ENCODE data around the gene YEATS2.

The YEATS2 gene

GRCh38 chr3:183799461-183799860 lies 101.9 kb downstream of the YEATS2 start:
- Mint-ChIP-seq H3K36me3 (ENCODE audit: low read depth) (peaks cover 88% of the 10 kb centered on the region), H3K4me3 (no peak overlapping the region), H3K4me1 (ENCODE audit: low read depth) (no peaks in the 10 kb centered on the region), H3K27ac (no peak overlapping the region), H3K9me3 (no peaks in the 10 kb centered on the region), H3K27me3 (no peaks in the 10 kb centered on the region)
- intact Hi-C loops (cut with micrococcal nuclease), result no loop called here

DNA sequence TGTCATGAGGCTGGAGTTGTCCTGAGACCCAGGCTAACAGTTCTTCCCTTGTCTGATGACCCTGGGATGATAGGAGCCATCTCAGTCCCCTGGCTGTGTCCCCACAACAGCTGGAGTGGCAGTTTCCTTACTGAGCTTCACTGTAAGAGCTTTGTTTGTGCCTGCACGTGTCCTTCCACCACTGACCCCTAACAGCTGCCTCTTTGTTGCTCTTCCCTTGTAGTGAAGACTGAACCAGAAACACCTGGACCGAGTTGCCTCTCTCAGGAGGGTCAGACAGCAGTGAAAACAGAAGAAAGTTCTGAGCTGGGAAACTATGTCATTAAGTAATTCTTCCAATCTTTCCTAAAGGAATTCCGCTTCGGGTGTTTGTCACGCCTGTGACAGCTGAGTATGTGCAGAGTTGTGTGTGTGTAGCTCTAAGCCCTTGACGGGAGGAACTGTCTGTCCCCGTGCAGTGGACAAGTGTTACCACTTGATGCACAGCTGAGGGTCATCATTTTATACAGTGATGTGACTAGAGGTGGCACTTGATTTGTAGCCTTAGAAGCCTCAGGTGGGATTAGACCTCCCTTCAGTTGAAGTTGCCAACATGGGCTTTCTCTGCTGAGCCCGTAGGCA lies 102.8 kb downstream of the YEATS2 start:
- Mint-ChIP-seq H3K27me3 (no peaks in the 10 kb centered on the region), H3K36me3 (ENCODE audit: low read depth) (peaks cover 92% of the 10 kb centered on the region), H3K4me3 (no peak overlapping the region), H3K9me3 (no peaks in the 10 kb centered on the region), H3K27ac (no peak overlapping the region), H3K4me1 (ENCODE audit: low read depth) (no peaks in the 10 kb centered on the region)
- intact Hi-C loops (cut with micrococcal nuclease), result no loop called here

GRCh38 chr3:183801601-183802000 lies 104.0 kb downstream of the YEATS2 start:
- intact Hi-C loops (cut with micrococcal nuclease), result no loop called here
- H3K27me3 Mint-ChIP-seq, result no peaks in the 10 kb centered on the region
- H3K4me3 Mint-ChIP-seq, result no peak overlapping the region
- peaks cover 2% of the 10 kb centered on the region for H3K4me1 Mint-ChIP-seq (ENCODE audit: low read depth)
- peaks cover 98% of the 10 kb centered on the region for H3K36me3 Mint-ChIP-seq (ENCODE audit: low read depth)
- no peaks in the 10 kb centered on the region for H3K9me3 Mint-ChIP-seq
- no peak overlapping the region for H3K27ac Mint-ChIP-seq

GRCh38 chr3:183802989-183803388 lies 105.4 kb downstream of the YEATS2 start:
- peaks cover 5% of the 10 kb centered on the region for H3K4me1 Mint-ChIP-seq (ENCODE audit: low read depth)
- intact Hi-C loops (cut with micrococcal nuclease), result no loop called here
- H3K4me3 Mint-ChIP-seq, result no peak overlapping the region
- H3K27me3 Mint-ChIP-seq, result no peaks in the 10 kb centered on the region
- no peak overlapping the region for H3K27ac Mint-ChIP-seq
- H3K36me3 Mint-ChIP-seq (ENCODE audit: low read depth), result peaks cover 100% of the 10 kb centered on the region
- no peaks in the 10 kb centered on the region for H3K9me3 Mint-ChIP-seq

GRCh38 chr3:183807209-183807728 lies 109.7 kb downstream of the YEATS2 start:
- intact Hi-C loops (cut with micrococcal nuclease), result no loop called here
- no peaks in the 10 kb centered on the region for H3K27me3 Mint-ChIP-seq
- H3K4me1 Mint-ChIP-seq (ENCODE audit: low read depth), result peaks cover 5% of the 10 kb centered on the region
- H3K36me3 Mint-ChIP-seq (ENCODE audit: low read depth), result peaks cover 100% of the 10 kb centered on the region
- H3K27ac Mint-ChIP-seq, result no peak overlapping the region
- H3K9me3 Mint-ChIP-seq, result no peaks in the 10 kb centered on the region
- H3K4me3 Mint-ChIP-seq, result no peak overlapping the region

DNA sequence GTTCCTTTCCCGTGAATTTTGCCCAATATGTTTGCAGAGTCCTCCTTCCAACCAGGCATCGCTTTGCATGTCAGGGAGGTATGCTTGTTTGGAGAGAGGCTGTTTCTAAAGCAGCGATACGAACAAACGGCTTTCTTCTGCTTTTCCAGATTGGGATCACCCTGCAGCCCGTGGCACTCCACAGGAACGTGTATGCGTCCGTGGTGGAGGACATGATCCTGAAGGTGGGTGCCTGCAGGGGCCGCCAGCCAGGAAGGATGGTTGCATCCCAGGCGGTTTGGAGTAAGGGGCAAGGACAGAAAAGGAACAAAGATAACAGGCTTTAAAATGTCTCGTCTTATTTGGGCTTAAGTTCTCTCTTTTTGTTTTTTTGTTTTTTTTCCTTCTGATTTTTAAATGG lies 110.3 kb downstream of the YEATS2 start:
- Mint-ChIP-seq H3K4me3 (no peak overlapping the region), H3K27ac (no peak overlapping the region), H3K27me3 (no peaks in the 10 kb centered on the region), H3K4me1 (ENCODE audit: low read depth) (peaks cover 5% of the 10 kb centered on the region), H3K9me3 (no peaks in the 10 kb centered on the region), H3K36me3 (ENCODE audit: low read depth) (peaks cover 100% of the 10 kb centered on the region)
- intact Hi-C loops (cut with micrococcal nuclease), result no loop called here

DNA sequence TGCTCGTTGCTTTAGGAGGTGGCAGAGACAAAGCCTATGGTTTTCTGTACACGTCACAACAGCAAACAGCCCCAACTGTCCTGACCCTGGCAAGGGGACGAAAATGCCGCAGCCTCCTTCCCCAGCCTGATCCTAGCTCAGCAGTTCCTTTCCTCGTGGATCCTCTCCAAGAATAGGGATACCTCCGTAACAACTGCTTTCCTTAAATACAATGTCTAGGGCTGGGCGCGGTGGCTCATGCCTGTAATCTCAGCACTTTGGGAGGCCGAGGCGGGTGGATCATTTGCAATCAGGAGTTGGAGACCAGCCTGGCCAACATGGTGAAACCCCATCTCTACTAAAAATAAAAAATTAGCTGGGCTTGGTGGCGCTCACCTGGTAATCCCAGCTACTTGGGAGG lies 110.8 kb downstream of the YEATS2 start:
- Mint-ChIP-seq H3K36me3 (ENCODE audit: low read depth) (peaks cover 100% of the 10 kb centered on the region), H3K4me1 (ENCODE audit: low read depth) (peaks cover 5% of the 10 kb centered on the region), H3K4me3 (no peak overlapping the region), H3K27me3 (no peaks in the 10 kb centered on the region), H3K27ac (no peak overlapping the region), H3K9me3 (no peaks in the 10 kb centered on the region)
- intact Hi-C loops (cut with micrococcal nuclease), result no loop called here

- Mint-ChIP-seq H3K9me3 (no peaks in the 10 kb centered on the region), H3K4me3 (no peak overlapping the region), H3K4me1 (ENCODE audit: low read depth) (peaks cover 5% of the 10 kb centered on the region), H3K27me3 (no peaks in the 10 kb centered on the region), H3K36me3 (ENCODE audit: low read depth) (peaks cover 95% of the 10 kb centered on the region), H3K27ac (no peak overlapping the region)
- intact Hi-C loops (cut with micrococcal nuclease), result no loop called here
Measured at GRCh38 chr3:183809270-183809669, 111.7 kb downstream of the YEATS2 start.

GRCh38 chr3:183810643-183811594 lies 113.3 kb downstream of the YEATS2 start:
- H3K27ac Mint-ChIP-seq, result no peak overlapping the region

DNA sequence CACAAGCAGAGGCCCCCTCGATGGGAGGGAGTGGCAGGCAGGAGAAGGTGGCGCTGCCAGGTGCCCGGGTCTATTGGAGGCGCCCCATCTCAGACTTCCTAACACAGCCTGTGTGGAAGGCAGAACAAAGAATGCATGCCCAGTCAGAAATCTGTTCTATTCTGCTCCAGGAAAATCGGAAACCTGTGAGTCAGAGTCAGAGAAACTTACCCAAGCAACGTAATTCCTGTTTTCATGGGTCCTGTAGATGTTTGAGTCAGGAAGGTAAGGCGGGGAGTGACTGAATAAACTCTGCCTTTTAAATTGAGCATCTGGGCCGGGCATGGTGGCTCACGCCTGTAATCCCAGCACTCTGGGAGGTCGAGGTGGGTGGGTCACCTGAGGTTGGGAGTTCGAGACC lies 114.0 kb downstream of the YEATS2 start:
- peaks cover 95% of the 10 kb centered on the region for H3K36me3 Mint-ChIP-seq (ENCODE audit: low read depth)
- H3K27me3 Mint-ChIP-seq, result no peaks in the 10 kb centered on the region
- intact Hi-C loops (cut with micrococcal nuclease), result no loop called here
- H3K4me1 Mint-ChIP-seq (ENCODE audit: low read depth), result peaks cover 3% of the 10 kb centered on the region
- no peaks in the 10 kb centered on the region for H3K9me3 Mint-ChIP-seq
- no peak overlapping the region for H3K4me3 Mint-ChIP-seq
- no peak overlapping the region for H3K27ac Mint-ChIP-seq

More at GRCh38 chr3:183810643-183811594, 113.3 kb downstream of the YEATS2 start:
- intact Hi-C loops (cut with micrococcal nuclease), result no loop called here
- Mint-ChIP-seq H3K4me3 (no peak overlapping the region), H3K4me1 (ENCODE audit: low read depth) (peaks cover 5% of the 10 kb centered on the region), H3K27me3 (no peaks in the 10 kb centered on the region), H3K9me3 (no peaks in the 10 kb centered on the region), H3K36me3 (ENCODE audit: low read depth) (peaks cover 95% of the 10 kb centered on the region)

GRCh38 chr3:183812761-183813445 lies 115.3 kb downstream of the YEATS2 start:
- intact Hi-C loops (cut with micrococcal nuclease), result no loop called here
- Mint-ChIP-seq H3K27me3 (no peaks in the 10 kb centered on the region), H3K9me3 (no peaks in the 10 kb centered on the region), H3K4me3 (no peak overlapping the region), H3K4me1 (ENCODE audit: low read depth) (no peaks in the 10 kb centered on the region), H3K36me3 (ENCODE audit: low read depth) (peaks cover 95% of the 10 kb centered on the region), H3K27ac (no peak overlapping the region)

GRCh38 chr3:183814240-183814639 lies 116.6 kb downstream of the YEATS2 start:
- Mint-ChIP-seq H3K9me3 (no peaks in the 10 kb centered on the region), H3K4me1 (ENCODE audit: low read depth) (no peaks in the 10 kb centered on the region), H3K27me3 (no peaks in the 10 kb centered on the region), H3K4me3 (no peak overlapping the region), H3K36me3 (ENCODE audit: low read depth) (peaks cover 95% of the 10 kb centered on the region), H3K27ac (no peak overlapping the region)
- intact Hi-C loops (cut with micrococcal nuclease), result no loop called here

DNA sequence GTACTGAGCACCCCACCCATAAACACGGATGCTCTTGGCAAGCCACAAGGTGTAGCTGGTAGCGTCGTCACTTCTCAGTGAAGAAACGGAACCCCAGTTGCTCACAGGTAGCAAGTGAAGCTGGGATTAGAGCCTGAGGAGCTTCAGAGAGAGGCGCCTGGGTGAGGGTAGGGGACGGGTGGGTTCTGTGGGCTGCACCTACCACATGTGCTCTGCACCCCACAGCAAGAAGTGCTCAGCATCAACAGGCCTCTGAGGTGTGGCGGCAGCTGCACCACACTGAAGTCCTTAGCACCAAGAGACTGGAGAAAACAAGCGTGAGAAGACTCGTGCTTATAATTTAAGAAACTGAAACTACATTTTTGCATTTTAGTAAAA lies 118.0 kb downstream of the YEATS2 start:
- Mint-ChIP-seq H3K9me3 (no peaks in the 10 kb centered on the region), H3K4me3 (no peak overlapping the region), H3K36me3 (ENCODE audit: low read depth) (peaks cover 93% of the 10 kb centered on the region), H3K27me3 (no peaks in the 10 kb centered on the region), H3K4me1 (ENCODE audit: low read depth) (no peaks in the 10 kb centered on the region), H3K27ac (no peak overlapping the region)
- intact Hi-C loops (cut with micrococcal nuclease), result no loop called here

- intact Hi-C loops (cut with micrococcal nuclease), result no loop called here
- H3K27me3 Mint-ChIP-seq, result no peaks in the 10 kb centered on the region
- no peak overlapping the region for H3K4me3 Mint-ChIP-seq
- no peak overlapping the region for H3K27ac Mint-ChIP-seq
- H3K4me1 Mint-ChIP-seq (ENCODE audit: low read depth), result no peaks in the 10 kb centered on the region
- H3K36me3 Mint-ChIP-seq (ENCODE audit: low read depth), result peaks cover 88% of the 10 kb centered on the region
- no peaks in the 10 kb centered on the region for H3K9me3 Mint-ChIP-seq
Measured at GRCh38 chr3:183815951-183816475, 118.4 kb downstream of the YEATS2 start.

Measured in dendritic cell treated with granulocyte-macrophage colony-stimulating factor and Interleukin-4, amounts not matched to agents 40 ng/mL and 50 ng/mL, for 4 days (primary cell).